Non-pigmented ciliary epithelial cell (primary cell): ENCODE results near the gene SPATA2.
"Not testable (repeated sequence)": the region's sequence is repeated elsewhere in the genome, so short reads cannot be mapped to it uniquely, and the experiment has no call there.

Experiments used
- DNase-seq: peaks from one replicate; pipeline ENCODE4 v3.0.0-alpha.2; 2010; ENCODE audit warnings: low read depth

SPATA2 gene

DNA sequence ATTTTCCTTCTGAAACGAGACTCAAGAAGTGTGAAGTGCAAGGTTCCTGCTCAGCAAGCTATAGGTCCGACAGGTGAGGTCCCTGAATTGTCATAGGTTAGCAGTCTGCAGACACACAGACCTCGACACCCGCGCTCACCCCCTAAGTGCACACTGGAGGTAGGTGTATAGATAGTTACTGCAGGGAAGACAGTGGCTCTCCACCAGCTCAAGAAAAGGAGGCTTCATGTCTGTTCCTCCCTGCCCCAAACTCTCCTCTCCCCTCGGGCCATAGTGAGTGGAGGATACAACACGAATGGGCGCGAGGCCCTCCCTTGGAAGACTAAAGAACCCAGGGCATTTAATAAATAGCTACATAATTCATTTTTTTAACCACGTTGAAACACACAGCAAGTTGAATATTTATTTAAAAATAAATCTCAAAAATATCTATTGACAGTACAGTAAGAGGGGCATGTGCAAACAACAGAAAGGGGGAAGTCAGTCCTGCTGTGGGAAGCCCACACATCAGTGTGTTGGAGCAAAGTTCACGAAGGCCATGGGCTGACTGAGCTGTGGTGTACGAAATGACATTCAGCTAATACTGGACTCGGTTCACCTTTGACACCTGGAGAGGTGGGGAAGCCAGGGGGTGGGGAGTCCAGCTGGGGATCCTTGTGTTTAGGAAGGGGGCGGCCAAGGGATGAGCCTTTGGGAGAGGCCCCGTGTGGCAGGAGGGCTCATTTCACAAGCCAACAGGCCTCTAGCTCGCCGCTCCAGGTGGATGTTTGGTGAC is 10.7 kb downstream of the SPATA2 start:
- DNase-seq, result no peak

DNA sequence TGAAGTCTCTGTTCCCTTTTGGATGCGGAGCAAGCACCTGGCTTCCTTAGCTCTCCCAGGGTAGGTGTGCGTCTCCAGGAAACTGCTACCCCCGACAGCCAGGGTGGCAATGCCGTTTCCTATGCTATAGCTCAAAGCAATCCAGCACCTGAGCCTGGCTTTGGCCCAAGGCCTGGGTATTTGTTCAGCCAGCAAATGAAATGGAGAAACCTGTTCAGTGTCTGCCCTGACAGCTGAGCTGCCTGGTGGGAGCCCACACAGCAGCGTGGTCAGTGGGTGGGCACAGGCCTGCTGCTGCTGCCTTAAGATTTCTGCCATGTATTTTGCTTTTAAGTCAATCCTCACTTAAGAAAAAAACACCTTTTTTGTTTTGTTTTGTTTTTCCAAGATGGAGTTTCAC is 13.7 kb downstream of the SPATA2 start:
- DNase-seq, result no peak

DNA sequence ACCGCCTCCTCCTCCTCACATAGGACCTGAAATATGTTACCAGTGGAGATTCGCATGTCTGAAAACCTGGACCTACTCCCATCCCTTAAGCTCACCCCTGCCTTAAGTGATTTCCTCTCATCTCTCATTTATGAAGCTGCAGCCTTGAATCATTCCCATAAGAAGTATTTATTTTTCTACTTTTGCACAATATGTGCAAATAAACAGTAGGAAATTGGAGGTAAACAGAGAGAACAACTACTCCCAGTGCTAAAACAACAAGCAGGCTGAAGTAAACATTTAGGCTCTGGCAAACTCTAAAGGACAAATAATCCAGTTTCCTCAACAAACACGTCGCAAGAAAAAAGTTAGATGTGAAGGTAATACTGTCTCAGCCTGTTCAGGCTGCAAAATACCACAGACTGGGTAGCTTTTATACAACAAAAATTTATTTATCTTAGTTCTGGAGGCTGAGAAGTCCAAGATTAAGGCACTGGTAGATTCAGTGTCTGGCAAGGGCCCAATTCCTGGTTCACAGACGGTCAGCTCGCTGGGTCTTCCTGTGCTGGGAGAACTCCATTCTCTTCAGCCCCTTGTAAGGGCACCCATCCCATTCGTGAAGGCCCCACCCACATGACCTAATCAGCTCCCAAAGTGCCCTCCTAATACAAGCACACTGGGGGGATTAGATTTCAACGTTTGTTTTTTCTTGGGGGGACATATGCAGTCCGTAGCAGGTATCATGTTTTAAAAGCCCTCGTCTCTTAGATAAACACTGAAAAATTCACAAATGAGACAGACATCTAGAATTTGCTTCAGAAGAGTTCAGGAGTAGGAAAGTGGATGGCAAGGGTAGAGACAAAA is 15.6 kb downstream of the SPATA2 start:
- DNase-seq, result no peak

DNA sequence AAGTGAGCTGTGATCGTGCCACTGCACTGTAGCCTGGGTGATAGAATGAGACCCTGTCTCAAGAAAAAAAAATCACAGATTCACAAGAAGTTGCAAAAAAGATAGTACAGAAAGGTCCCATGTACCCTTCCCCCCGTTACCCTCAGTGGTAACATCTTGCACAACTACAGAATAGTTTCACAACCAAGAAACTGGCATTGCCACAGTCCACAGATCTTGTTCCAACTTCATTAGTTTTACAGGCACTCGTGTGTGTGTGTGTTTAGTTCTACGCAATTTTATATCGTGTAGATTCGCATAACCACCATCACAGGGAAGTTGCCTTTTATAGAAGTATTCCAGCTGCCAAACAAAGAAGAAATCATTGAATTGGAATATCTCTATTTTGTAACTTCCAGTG is 19.1 kb downstream of the SPATA2 start:
- no peak for DNase-seq

DNA sequence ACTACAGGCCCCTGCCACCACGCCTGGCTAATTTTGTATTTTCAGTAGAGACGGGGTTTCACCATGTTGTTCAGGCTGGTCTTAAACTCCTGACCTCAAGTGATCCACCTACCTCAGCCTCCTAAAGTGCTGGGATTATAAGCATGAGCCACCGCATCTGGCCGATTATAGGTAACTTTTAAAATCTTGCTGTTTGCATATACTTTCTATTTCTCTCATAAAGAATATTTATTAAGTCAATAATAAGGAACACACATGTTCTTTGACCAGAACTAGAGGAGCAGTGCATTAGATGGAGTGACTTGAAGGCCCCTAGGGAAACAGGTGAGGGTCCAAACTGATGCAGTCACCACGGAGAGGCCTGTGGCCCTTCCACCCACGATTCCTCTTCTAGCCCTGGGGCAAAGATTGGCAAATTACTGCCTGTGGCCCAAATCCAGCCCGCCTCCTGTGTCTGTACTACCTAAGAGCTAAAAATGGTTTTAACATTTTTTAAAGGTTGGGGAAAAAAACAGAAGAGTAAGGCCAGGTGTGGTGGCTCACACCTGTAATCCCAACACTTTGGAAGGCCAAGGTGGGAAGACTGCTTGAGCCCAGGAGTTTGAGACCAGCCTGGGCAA is 19.7 kb downstream of the SPATA2 start:
- DNase-seq, result not testable (repeated sequence)

DNA sequence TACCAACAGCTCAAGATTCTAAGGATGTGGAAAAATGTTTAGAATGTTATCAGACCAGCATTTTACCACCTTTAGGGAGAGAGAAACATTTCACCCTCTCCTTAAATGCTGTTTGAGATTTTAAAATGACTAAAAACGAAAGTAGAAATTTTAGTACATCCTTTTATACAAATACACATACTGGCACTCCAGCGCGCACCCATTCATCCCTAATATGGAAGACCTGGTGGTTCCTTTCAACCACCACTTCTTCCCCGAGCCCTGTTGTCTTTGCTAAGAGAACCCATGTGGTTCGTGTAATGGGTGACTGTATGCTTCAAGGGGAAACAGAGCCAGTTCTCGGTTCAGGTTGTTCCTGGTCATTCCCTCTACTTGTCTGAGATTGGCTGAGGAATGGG is 21.3 kb downstream of the SPATA2 start:
- no peak for DNase-seq

DNA sequence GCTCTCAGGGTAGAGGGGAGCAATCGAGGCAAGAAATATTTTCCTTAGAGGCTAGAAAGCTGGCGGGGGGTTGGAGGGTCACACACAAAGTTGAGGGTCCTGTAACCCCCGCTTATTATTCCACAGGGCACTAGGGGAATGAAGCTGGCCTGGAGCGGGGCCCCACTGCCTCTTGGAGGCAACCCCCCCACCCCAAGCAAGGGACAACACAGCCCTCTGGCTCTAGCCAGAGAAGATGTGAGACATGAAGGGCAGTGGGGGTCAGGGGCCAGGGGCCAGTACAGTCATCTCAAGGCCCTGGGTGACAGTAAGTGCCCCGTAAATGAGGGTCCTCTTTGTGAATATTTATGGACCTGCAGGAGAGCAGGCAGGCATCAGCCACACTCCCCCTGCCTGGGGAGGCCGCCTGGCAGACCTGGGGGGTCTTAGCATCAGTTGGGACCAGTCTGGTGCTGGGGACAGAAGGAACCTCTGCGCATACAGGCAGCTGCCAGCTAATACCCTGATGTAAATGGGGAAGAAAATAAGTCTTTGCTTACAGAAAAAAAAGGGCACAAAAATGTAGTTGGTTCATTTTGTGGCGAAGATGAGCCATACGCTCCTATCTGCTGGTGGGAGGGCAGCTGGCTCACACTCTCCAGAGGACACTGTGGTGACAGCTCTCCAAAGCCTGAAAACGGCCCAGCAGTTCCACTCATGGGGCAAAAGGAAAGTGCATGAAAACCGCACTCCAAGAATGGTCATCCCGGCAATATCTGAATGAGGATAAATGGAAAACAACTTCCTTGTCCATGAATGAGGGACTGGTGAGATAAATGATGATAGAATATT is 21.9 kb downstream of the SPATA2 start:
- DNase-seq, result no peak

DNA sequence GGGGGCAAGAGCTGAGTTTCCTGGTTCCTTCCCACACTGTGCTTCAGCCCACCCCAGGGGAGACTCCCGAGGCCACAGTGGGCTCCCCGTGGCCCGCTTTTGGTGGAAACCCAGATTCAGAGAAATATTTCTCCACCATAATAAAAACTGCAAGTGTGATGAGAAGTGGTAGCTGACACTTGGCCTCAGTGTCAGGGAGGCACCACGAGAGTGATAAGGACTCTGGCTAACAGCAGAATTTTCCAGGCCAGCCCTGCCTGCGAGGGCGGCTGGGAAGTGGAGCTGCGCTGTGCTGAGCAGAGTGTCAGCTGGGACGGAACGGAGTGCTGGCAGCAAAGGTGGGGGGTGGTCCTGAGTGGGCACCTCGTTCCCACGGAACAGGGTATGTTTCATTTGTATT is 22.5 kb downstream of the SPATA2 start:
- DNase-seq, result no peak

DNA sequence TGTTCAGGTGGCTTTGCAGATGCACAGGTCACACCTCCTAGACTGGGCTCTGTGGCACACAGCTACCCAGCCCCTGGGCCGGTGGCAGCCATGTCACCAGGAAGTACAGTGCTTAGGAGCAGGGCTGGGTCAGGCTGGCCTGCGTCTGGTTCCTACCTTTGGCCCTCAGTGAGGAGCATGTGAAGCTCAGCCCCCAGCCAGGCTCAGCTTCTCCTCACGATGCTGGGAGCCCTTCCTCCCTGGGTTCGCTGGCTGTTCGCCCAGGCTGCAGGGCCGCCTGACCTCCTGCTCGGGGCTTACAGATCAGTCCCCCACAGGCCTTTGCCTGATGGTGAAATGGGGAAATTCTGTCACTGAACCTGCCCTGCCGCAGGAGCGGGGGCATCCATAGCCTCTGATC is 23.1 kb downstream of the SPATA2 start:
- DNase-seq, result no peak

DNA sequence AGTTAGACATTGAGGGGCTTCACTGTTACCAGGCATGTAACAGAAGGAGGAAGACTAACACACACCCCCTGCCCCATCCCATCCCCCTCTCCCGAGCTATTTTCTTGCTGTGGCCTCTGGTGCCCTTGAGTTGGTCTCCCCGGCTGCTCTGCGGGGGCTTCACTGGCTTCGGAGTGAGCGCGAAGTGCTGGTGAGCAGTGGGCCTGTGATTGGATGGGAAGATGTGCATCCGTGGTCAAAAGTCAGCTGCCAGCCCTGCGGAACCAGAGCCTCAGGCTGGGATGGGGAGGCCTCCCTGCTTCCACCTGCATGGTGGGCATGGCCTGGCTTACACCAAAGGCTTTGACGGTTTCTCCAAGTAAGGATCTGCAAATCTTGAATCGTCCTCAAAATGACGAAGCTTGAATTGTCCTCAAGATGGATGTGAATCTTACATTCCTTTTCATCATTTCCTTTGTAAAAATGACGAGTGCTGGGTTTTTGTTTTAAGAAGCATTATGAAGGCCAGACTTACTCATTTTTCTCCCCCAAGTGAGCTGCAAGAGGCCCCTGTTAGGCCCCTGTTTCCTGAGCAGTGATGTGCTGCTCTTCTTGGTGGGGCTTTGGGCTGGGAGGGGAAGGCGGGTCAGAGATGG is 23.7 kb downstream of the SPATA2 start:
- no peak for DNase-seq

DNA sequence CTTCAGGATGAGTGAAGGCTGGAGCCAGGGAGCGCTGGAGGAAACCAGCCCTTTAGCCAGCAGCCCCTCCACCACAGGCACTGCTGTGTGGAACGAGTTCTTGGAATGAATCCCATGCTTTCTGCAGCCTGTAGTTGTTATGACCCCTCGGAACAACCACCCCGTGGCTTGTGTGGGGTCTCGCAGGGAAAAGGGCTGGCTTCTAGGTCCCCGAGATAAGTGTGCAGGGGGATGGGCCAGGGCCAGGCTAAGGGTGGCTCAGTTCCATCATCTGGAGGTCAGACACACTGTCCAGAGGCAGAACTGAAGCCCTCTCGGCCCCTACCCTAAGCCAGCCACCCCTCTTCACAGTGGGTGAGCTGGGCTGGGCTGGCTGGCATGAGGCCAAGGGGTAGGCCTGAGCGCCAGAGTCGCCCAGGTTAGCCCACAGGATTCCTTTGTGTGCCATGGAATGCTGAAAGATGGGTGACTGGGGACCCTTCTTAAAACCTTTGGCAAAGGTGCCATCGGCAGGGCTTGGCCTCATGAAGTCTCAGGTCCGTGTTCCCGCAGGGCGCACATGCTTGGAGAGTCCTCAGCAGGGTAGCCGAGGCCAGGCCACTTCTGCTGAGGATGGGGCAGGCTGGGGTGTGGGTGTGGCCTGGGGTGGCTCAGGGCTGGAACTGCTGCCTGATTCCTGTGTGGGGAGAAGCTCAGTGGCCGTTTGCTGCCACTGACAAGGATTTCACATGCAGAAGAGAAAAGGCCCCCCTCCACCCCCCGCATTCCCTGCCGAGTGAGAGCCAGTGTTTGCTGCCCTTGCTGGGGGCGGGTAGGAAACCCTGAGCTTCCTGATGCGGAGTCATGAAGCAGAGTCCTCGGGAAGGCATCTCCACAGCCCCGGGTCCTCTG is 24.6 kb downstream of the SPATA2 start:
- DNase-seq, result no peak

DNA sequence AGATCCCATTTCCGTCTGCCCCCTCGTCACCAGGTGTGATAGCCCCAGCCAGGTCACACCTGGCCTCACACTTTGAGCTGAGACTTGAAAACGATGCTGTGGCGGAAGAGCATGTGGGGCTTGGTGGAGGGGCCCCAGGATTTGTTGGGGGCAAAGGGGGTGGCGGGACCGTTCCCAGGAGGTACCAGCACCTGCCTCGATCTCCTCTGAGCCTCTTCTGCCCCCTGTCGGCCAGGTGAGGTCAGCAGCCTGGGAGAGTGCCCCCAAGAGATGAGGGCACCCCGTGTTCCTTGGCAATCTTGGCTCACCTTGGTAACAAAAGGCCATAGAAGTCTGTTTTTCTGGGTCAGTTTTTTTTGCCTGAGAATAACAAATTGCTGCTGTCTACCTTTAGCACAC is 25.4 kb downstream of the SPATA2 start:
- DNase-seq, result no peak

DNA sequence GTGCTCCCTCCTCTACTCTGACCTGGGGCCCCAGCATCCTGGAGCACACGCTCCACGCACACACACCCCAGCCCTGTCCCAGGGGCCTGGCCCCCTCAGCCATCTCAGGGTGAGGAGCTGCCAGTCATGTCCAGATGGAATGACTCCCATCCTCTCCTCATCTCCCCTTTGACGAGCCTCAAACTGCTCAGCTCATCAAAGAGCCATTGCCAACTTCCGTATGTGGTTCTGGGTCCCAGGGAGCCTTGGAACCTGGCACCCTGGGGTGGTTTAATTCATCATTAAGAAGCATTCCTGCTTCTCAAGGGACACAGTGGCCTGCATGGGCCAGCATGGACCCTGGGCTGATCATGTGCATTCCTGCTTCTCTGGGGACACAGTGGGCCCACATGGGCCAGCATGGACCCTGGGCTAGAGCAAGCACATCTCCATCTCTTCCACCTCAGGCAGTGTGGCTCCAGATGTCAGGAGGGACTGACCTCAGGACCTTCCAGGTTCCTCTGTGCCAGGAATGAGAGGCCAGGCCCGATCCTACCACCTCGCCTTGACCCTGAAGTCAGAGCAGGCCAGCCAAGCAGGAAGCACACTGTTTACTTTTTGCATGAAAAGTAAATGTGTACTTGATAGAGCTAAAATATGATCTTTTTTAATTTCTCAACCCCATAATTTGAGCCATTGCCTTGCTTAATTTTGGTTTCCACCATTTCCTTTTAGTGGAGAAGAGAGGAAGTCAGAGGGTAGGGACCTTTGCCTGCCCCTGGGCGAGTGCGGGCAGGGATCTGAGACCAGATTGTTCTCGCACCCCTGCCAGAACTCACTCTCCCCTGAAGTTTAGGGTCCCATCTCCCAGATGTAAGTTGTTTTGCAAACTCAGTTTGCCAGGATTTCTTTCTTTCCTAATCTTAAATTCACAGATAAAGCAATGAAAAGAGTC is 26.1 kb downstream of the SPATA2 start:
- no peak for DNase-seq

DNA sequence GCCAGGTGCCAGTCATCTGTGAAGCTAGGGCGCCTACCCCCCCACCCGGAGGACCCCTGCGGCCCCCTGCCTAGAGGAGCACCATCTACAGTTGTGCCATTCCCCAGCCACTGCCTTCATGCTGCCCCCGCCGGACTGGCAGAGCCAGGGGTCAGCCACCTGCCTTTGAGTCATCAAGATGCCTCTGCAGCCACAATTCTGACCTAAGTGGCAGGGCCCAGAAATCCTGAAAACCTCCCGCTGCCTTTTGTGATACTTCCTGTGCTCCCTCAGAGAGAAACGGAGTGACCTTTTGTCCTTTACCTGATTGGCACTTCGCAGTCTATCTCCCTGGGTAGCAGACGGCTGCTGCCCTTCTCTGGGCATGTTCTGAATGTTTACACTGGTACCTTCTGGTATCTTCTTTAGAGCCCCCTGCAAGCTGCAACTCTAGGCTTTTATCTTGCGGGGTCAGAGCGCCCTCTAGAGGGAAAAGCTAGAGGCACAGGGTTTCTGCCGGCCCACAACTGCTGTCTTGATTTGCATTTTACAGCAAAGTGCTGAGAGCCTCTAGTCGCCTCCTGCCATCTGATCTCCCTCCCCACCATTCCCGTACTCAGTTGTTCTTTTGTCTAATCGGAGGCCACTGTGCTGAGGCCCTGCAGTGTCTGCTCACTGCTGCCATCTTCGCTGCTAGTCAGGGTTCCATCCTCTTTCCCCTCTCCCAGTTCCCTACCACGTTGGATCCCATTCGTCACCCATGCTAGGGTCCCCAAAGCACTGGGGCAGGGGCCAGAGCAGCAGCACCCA is 26.9 kb downstream of the SPATA2 start:
- no peak for DNase-seq

DNA sequence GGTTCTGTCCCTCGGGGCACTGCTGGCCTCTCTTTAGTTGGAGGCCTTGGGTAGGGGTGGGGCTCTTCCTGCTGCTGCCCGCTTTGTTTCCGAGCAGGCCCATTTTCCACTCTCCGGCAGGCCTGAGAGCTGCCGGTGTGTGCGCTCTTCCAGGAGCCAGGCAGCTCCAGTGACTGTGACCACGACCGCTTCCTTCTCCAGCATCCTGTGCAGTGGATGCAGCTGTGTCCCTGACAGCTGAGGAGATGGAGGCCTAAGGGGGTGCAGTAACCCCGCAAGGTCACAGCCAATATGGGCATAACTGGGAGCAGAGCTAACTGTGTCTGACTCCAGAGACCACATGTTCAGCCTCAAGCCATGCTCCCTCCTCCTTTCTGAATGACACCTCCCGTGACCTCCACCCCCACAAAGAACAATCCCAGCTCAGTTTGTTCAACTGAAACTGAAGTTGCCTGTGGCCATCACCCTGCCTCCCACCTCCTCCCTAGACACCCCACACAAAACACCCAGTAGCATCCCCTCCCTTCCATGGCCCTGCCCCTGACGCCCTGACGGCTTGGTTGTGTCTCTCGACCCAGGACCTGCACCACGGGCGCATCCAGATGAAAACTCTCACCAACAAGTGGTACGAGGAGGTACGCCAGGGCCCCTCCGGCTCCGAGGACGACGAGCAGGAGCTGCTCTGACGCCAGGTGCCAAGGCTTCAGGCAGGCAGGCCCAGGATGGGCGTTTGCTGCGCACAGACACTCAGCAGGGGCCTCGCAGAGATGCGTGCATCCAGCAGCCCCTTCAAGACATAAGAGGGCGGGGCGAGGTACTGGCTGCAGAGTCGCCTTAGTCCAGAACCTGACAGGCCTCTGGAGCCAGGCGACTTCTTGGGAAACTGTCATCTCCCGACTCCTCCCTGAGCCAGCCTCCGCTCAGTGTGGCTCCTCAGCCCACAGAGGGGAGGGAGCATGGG is 27.8 kb downstream of the SPATA2 start:
- DNase-seq, result no peak

DNA sequence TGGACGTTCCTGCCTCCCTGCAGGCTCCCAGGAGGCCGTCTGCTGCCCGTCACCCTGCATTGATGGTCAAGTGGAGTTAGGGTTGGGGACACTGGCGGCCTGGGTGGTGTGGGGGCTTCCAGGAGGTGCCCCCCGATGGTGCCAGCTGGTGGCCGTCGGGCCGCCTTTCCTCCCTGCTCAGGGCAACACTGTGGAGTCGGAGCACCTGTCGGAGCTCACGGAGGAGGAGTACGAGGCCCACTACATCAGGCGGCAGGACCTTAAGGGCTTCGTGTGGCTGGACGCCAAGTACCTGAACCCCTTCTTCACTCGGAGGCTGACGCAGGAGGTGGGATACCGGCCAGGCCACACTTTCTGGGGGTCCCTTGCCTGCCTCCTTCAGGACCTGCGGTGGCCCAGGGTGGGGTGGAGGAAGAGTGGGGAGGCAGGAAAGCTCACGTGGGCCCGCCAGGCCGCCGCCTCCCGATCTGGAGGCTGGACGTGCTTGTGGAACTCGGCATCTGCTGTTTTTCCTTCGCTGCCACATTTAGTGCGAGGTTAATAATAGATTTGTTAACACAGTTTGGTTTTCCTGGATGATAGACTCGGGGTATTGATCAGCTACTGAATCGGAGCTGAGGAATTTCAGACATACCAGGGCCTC is 28.6 kb downstream of the SPATA2 start:
- DNase-seq, result no peak
